Glutamatergic neuron (in vitro differentiated cells): Measurements from ENCODE around the gene POR. TPM values are rescaled to one million over a fixed set of nuclear protein-coding genes. Genes with fewer than 3 reads are reported as not detected.

ENCODE experiments used
- DNase-seq: peaks from one replicate; pipeline ENCODE4 v3.0.0; 2022
- H3K27ac Mint-ChIP-seq: one replicate; pipeline ENCODE4 v1.8.0; 2020; ENCODE audit warnings: mild to moderate bottlenecking, mixed read lengths, inconsistent platforms; ENCODE audit not compliant: unreplicated experiment
- H3K27me3 Mint-ChIP-seq: one replicate; pipeline ENCODE4 v1.8.0; 2020; ENCODE audit warnings: mild to moderate bottlenecking, moderate library complexity, mixed read lengths, inconsistent platforms; ENCODE audit not compliant: unreplicated experiment
- H3K36me3 Mint-ChIP-seq: one replicate; pipeline ENCODE4 v1.8.0; 2020; ENCODE audit warnings: mild to moderate bottlenecking, mixed read lengths, inconsistent platforms; ENCODE audit not compliant: unreplicated experiment
- H3K4me1 Mint-ChIP-seq: one replicate; pipeline ENCODE4 v1.8.0; 2020; ENCODE audit warnings: mild to moderate bottlenecking, low read depth, mixed read lengths, inconsistent platforms; ENCODE audit not compliant: unreplicated experiment
- H3K4me3 Mint-ChIP-seq: one replicate; pipeline ENCODE4 v1.8.0; 2020; ENCODE audit warnings: mild to moderate bottlenecking, mixed read lengths, inconsistent platforms; ENCODE audit not compliant: unreplicated experiment
- H3K9me3 Mint-ChIP-seq: one replicate; pipeline ENCODE4 v1.8.0; 2020; ENCODE audit warnings: mild to moderate bottlenecking, moderate library complexity, mixed read lengths, inconsistent platforms; ENCODE audit not compliant: unreplicated experiment
- CTCF ChIP-seq: fragments of 200-600 bp; sonication (generic); IDR thresholded peaks from one replicate; pipeline ENCODE4 v1.5.0; 2021; ENCODE audit not compliant: partially characterized antibody, unreplicated experiment
- total RNA-seq: library from RNA; stranded (reverse); fragmentation: NEBNext Ultra II Directional; extraction: Animal tissue kit (Norgen Biotek cat#: 25700); gene quantifications from one replicate; pipeline ENCODE4 v1.2.1, GENCODE V29; 2021; ENCODE audit not compliant: unreplicated experiment

Gene POR
- total RNA-seq, 1 donor from 2014 or later = 119 TPM

GRCh38 chr7:75875113-75876080, 39.6 kb upstream of the POR start:
- TF ChIP-seq CTCF = no peak
- Mint-ChIP-seq H3K4me1 (peaks cover 6% of the 10 kb centered on the region), H3K27ac (no peak overlapping the region), H3K27me3 (peaks cover 7% of the 10 kb centered on the region), H3K4me3 (no peak overlapping the region), H3K36me3 (no peaks in the 10 kb centered on the region), H3K9me3 (peaks cover 3% of the 10 kb centered on the region)
- no peak for DNase-seq

- H3K9me3 Mint-ChIP-seq = peaks cover 3% of the 10 kb centered on the region
- H3K27me3 Mint-ChIP-seq = peaks cover 7% of the 10 kb centered on the region
- H3K36me3 Mint-ChIP-seq = no peaks in the 10 kb centered on the region
- H3K4me3 Mint-ChIP-seq = no peak overlapping the region
- TF ChIP-seq CTCF = no peak
- no peak overlapping the region for H3K27ac Mint-ChIP-seq
- no peak for DNase-seq
- peaks cover 6% of the 10 kb centered on the region for H3K4me1 Mint-ChIP-seq
Measured at GRCh38 chr7:75876126-75876881, 38.7 kb upstream of the POR start.

- no peak for TF ChIP-seq CTCF
- no peak for DNase-seq
- H3K9me3 Mint-ChIP-seq = peaks cover 3% of the 10 kb centered on the region
- peak overlapping the region; percentile 56 for H3K27ac Mint-ChIP-seq
- no peaks in the 10 kb centered on the region for H3K36me3 Mint-ChIP-seq
- H3K27me3 Mint-ChIP-seq = peaks cover 9% of the 10 kb centered on the region
- peaks cover 6% of the 10 kb centered on the region for H3K4me1 Mint-ChIP-seq
- H3K4me3 Mint-ChIP-seq = peak overlapping the region; percentile 99
Measured at GRCh38 chr7:75878312-75878768, 36.6 kb upstream of the POR start.

GRCh38 chr7:75878769-75879611, 36.0 kb upstream of the POR start, which contains the start of gene RHBDD2:
Gene RHBDD2, plus strand, starts transcription at chr7:75879034. Its CDS starts 49 bp downstream, at chr7:75879083.
- Mint-ChIP-seq H3K9me3 (peaks cover 3% of the 10 kb centered on the region), H3K4me1 (peaks cover 6% of the 10 kb centered on the region), H3K27ac (peak within 1 kb of the TSS; percentile 99), H3K4me3 (peak within 1 kb of the TSS; percentile 99), H3K27me3 (peaks cover 9% of the 10 kb centered on the region), H3K36me3 (no peaks in the 10 kb centered on the region)
- DNase-seq = peak; percentile 98
- no peak for TF ChIP-seq CTCF
